ENCODE data around the gene NPM3.

GRCh38 chr10:101832325-101832771 lies 49.1 kb upstream of the NPM3 start:
- TF ChIP-seq, protein P1, sequence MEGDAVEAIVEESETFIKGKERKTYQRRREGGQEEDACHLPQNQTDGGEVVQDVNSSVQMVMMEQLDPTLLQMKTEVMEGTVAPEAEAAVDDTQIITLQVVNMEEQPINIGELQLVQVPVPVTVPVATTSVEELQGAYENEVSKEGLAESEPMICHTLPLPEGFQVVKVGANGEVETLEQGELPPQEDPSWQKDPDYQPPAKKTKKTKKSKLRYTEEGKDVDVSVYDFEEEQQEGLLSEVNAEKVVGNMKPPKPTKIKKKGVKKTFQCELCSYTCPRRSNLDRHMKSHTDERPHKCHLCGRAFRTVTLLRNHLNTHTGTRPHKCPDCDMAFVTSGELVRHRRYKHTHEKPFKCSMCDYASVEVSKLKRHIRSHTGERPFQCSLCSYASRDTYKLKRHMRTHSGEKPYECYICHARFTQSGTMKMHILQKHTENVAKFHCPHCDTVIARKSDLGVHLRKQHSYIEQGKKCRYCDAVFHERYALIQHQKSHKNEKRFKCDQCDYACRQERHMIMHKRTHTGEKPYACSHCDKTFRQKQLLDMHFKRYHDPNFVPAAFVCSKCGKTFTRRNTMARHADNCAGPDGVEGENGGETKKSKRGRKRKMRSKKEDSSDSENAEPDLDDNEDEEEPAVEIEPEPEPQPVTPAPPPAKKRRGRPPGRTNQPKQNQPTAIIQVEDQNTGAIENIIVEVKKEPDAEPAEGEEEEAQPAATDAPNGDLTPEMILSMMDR (IDR thresholded peaks at IDR 0.05): no peak
- no peak for TF ChIP-seq EZH2 (IDR thresholded peaks at IDR 0.05)
